GM12874 (cell line): ENCODE measurements around the gene UBE2D3.
A peak's percentile ranks its signal among the peaks of the same experiment; 100 is the strongest.

Experiments used
- TF ChIP-seq, protein P1 (sequence below): IDR thresholded peaks from 2 replicates; pipeline ENCODE4 v1.5.1; 2011; ENCODE audit warnings: low read depth, mild to moderate bottlenecking, control low read depth, low read length, moderate library complexity; ENCODE audit not compliant: insufficient read depth

The UBE2D3 gene

DNA sequence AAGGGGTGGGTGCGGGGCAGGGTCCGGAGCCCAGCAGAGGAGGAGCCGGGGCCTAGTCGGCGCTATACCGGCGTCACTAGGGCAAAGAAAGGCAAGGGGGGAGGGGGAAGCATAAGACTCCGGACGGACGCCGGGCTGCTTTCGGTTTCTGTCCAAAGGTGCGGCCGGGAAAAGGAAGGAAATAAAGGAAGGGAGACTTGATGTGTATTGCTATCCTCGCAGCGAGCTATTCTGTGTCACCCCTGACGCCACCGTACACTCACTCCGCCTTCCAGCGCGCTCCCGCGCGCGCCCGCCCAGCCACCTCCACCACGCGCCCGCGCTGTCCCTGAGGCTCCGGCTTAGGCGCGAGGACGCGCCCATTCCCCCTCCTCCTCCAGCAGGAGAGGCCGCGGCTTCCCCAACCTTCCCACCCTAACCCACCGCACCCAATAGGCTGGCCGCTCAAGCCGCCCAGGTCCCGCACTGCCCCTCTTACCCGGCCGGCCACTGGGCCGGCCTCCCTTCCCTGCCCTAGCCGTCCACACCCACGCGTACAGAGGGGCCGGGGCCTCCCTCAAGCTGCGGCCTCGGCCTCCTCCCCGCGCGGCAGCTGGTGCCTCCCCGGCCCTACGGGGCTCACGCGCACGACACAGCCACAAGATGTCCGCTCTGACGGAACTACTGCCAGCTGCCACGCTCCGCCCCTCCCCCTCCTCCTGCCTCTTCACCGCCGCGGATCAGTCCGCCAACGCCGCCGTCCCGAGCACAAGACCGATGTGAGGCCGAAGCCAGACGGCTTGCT lies at the start of gene UBE2D3:
Gene UBE2D3 (minus strand): TSS at position 662 of the 784 bp plus-strand sequence. CDS start 1,043 bp downstream, outside the sequence.
- TF ChIP-seq, protein P1, sequence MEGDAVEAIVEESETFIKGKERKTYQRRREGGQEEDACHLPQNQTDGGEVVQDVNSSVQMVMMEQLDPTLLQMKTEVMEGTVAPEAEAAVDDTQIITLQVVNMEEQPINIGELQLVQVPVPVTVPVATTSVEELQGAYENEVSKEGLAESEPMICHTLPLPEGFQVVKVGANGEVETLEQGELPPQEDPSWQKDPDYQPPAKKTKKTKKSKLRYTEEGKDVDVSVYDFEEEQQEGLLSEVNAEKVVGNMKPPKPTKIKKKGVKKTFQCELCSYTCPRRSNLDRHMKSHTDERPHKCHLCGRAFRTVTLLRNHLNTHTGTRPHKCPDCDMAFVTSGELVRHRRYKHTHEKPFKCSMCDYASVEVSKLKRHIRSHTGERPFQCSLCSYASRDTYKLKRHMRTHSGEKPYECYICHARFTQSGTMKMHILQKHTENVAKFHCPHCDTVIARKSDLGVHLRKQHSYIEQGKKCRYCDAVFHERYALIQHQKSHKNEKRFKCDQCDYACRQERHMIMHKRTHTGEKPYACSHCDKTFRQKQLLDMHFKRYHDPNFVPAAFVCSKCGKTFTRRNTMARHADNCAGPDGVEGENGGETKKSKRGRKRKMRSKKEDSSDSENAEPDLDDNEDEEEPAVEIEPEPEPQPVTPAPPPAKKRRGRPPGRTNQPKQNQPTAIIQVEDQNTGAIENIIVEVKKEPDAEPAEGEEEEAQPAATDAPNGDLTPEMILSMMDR, result 0 out of 2 replicates have a peak, but pooled peaks have one; percentile 18

DNA sequence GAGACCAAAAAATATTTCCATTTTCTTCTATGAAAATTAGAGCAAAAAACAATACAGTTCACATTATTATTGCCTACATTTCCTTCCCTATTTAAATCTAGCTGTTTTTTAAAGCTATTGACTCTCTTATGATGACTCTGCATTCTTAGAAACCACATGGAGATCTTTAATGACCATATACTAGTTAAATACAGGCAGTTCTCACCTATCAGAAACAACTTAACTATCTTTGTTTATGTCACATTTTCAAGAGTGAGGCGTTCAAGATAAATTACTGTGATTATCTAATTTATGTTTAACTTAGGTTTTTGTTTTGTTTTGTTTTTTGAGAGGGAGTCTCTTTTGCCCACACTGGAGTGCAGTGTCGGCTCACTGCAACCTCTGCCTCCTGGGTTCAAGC lies 44.4 kb upstream of the UBE2D3 start:
- TF ChIP-seq, protein P1, result no peak

DNA sequence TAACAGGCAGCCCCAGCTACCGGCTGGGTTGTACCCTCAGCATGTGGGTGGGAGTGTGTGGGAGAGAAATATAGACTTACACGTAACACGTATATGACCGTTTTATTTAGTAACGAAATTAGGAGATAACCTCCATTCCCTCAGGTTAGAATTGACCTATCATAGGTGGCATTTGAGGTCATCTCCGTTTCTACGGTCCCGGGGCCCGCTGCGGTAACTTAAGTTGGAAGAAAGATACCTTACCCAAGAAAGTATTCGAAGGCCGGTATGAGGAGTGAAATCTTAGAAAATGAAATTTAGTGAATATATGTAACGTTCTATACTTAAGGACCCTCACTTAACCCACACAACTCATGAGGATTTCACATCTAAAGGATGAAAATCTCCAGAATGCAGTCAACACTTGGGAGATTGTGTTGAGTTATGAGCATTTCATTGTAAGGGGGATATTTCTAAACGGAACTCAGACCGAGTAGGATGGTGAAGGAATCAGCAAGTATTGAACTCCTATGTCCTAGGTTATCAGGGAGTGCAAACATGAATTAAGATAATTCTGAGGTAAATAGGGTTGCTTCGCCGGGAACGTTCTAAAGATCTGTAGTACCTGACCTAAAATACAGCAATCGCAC lies 42.3 kb upstream of the UBE2D3 start:
- TF ChIP-seq, protein P1, result no peak

DNA sequence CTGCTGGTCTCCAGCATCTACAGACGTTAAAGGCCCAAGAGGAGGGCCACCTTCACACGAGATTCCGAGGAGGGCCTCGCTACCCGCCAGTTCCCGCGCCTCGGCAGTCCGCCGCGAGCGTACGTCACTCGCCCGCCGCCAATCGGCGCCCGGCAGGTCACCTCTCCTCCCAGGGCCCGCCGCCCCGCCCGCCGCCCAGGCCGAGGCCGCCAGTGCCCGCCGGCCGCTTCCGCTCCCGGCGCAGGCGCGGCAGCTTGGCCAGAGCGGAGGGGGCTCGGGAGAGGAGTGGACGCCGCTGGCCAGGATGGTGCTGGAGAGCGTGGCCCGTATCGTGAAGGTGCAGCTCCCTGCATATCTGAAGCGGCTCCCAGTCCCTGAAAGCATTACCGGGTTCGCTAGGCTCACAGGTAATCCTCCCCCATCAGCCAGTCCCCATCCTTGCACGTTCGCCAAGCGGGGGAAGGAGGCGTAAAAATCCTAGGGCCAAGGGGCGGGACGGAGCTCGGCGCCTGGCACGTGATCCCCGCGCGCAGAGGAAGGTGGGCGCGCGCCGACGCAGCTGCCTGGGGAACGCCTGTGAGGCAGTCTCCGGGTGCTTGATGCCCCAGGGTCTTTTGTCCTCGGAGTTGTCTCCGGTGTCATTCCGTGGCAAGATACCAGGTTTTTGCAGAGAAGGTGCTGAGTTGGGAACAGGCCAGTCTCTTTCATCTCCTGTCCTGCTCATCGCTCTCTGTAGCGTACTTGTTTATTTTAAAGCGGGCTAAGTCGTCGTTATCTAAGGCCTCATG lies 41.6 kb upstream of the UBE2D3 start, which contains the start of gene CISD2:
Gene CISD2 (plus strand): TSS at position 212 of the 788 bp plus-strand sequence. CDS start 93 bp downstream, at position 305.
- TF ChIP-seq, protein P1, result no peak

DNA sequence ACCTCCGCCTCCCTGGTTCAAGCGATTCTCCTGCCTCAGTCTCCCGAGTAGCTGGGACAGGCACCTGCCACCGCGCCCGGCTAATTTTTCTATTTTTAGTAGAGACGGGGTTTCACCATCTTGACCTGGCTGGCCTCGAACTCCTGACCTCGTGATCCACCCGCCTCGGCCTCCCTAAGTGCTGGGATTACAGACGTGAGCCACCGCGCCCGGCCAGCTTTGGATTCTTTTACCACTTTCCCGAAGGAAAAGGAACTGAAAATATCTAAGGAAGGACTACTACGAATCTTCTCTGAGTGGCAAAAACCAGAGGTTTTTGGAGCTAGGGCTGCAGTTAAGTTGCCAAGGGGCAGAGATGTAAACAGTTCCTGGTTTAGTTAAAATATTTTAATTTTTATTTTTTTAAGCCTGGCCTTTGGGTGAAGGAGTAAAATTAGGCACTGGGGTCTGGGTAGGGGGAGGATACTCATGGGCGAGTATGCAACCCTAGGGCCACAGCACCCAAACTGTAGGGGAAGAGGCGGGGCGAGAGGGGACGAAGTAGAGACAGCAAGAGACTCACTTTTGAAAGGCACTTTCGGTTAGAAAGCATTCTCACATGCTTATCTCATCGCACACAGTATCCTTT lies 40.9 kb upstream of the UBE2D3 start:
- TF ChIP-seq, protein P1, result no peak

DNA sequence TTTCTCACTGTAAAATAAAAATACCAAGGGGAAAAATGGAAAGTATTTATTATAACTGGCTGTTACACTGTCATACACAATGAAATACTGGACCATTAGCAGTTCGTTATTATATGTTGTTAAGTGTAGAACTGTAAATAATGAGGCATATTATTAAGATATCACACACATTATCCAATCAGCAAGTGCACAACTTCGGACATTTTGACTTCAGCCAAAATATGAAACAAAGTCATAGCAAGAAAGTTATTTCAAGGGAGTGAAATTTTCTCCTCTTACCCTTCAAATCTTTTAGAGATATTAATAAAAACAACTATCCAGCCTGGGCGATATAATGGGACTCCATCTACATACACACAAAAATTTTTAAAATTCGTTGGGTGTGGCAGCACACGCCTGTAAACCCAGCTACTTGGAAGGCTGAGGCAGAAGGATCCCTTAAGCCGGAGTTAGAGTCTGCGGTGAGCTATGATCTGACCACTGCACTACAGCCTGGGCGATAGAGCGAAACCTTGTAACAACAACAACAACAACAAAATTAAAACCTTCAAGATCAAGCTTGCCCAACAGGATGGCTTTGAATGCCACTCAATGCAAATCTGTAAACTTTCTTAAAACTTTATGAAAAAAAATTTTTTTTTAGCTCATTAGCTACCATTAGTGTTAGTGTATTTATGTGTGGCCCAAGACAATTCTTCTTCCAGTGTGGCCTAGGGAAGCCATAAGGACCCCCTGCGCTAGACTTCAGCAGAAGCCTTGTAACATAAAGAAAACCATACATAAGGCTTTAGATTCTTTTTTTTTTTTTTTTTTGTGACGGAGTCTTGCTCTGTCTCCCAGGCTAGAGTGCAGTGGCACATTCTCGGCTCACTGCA lies 40.2 kb upstream of the UBE2D3 start:
- TF ChIP-seq, protein P1, result no peak
